Choroid plexus epithelial cell (primary cell): Measurements from ENCODE around the gene SPATS2L.

Source experiments
- DNase-seq: peaks from one replicate; pipeline ENCODE4 v3.0.0-alpha.2; 2010; ENCODE audit warnings: low read depth
- H3K4me3 ChIP-seq: 2 replicates; pipeline ENCODE4 v1.5.1; 2011; ENCODE audit warnings: low read depth, mild to moderate bottlenecking, control low read depth, low read length, moderate library complexity
- TF ChIP-seq, protein P1 (sequence below): conservative IDR thresholded peaks from 2 replicates; pipeline ENCODE4 v1.5.1; 2011; ENCODE audit warnings: low read depth, mild to moderate bottlenecking, control low read depth, inconsistent platforms, low read length, moderate library complexity

SPATS2L gene

DNA sequence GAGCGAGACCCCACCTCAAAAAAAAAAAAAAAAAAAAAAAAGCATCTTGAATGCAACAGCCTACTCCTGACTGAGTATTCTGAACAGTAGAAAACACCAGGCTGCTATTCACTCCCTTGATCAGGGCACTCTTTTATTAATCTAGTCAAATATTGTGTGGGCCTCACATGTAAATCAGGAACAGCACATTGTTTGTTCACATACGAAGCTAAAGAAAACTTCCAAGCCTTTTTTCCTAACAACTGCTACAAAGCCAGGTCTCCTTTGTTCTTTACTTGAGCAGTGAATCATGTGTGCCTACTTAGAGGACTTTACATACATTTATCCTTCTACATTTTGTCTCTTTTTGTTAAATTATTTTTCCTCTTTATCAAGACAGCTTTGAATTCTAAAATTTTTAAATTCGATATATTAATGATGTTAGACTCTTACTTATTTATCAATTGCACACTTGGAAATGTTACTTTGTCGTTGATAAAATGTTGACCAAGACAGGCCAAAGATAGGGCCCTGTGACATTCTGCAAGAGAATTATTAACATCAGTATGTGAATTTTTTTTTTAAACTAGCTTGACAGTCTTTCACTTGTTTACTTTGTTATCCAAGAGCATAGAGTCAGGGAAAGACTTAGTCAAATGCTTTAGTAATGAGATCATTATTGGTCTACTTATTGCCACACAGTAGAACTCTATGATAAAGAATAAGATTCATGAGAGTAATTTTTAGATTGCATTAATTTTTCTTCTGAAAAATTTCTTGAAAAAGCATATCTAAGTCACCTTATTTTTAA lies 13.2 kb downstream of the SPATS2L start:
- TF ChIP-seq, protein P1, sequence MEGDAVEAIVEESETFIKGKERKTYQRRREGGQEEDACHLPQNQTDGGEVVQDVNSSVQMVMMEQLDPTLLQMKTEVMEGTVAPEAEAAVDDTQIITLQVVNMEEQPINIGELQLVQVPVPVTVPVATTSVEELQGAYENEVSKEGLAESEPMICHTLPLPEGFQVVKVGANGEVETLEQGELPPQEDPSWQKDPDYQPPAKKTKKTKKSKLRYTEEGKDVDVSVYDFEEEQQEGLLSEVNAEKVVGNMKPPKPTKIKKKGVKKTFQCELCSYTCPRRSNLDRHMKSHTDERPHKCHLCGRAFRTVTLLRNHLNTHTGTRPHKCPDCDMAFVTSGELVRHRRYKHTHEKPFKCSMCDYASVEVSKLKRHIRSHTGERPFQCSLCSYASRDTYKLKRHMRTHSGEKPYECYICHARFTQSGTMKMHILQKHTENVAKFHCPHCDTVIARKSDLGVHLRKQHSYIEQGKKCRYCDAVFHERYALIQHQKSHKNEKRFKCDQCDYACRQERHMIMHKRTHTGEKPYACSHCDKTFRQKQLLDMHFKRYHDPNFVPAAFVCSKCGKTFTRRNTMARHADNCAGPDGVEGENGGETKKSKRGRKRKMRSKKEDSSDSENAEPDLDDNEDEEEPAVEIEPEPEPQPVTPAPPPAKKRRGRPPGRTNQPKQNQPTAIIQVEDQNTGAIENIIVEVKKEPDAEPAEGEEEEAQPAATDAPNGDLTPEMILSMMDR, result no peak
- peak; percentile 87 for DNase-seq
- H3K4me3 ChIP-seq, result no peak overlapping the region

DNA sequence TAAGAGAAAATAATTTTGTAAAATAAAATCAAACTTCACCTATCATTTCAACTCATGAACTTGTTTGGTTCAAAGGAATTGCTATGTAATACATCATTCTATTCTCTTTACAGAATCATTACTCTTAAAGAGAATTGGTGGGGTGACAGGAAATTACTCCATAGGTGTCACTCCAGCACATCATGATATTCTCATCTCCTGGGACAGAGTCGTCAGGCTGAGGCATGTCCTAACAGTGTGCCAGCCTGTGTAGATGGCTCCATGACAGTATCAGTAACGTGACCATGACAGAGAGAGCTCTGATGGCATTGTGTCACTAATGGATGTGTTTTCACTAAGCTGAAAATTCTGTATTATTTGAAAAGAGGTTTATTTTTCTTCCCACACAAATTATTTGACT lies 13.9 kb downstream of the SPATS2L start:
- H3K4me3 ChIP-seq, result no peak overlapping the region
- no peak for DNase-seq
- TF ChIP-seq, protein P1, result no peak

DNA sequence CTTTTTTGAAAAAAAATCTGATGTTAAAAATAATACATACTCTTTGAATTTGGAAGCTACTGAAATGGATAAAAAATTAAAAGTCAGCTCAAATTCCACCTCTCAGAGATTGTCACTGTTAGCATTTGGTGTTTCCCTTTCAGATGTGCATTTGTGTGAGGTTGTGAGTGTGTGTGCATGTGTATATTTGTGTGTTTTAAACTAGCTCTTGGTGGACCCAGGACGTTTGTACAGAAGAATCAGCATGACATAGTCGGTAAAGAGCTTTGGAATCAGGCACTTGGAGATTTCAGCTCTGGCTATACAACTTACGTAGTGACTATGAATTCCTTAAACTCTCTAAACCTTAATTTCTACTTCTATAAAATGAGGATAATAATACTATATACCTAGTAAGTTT lies 14.5 kb downstream of the SPATS2L start:
- TF ChIP-seq, protein P1, result no peak
- H3K4me3 ChIP-seq, result no peak overlapping the region
- no peak for DNase-seq

DNA sequence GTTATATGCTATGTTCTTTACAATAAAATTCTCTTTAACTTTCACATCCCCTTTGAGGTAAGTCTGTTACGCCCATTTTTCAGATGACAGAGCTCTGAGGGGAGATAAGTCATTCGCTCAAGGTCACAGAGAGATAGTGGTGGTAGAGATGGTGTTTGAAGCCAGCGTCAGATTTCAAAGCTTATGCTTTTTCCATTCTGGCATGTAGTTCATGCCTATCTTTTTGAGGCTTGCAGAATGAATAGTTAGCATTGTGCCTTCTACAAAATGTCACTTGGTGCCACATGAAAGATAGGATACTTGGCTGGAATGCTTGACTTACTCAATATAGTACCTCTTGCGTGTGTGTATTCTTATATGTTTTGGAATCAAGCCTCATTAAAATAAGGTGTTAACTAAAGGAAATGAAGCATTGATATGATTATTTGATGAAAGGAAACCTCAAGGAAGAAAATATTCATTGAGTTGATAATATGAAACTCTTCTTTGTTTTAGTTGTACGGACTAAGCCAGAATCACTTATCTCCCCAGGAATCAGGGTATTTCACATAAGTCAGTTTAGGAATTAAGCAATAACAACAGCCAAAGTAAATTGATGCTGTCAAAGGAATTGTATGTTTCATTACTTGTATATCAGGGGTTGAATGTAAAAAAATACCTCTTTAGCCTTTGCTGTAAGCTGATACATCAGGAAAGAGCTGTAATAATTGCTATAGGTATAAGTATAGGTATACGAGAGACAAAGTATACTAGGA lies 15.5 kb downstream of the SPATS2L start:
- no peak overlapping the region for H3K4me3 ChIP-seq
- peak; percentile 55 for DNase-seq
- TF ChIP-seq, protein P1, result no peak

DNA sequence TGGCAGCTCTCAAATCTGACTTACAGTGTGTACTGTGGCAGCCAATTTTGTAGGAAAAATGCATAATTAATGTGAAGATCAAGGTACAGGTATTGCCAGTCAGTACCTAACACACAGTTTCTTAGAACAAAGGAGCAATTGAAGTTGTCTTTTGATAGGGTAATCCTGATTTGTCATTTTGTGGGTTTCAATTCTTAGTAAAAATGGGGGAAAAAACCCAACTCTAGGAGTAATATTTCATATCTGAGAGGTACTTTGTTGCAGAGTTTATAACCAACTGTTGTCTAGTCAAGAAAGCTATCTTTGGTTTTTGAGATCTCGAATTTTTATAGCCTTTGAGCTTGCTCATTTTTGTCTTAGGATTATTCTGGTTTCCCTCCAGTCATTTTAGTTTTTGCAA lies 16.1 kb downstream of the SPATS2L start:
- no peak for DNase-seq
- no peak overlapping the region for H3K4me3 ChIP-seq
- TF ChIP-seq, protein P1, result no peak

DNA sequence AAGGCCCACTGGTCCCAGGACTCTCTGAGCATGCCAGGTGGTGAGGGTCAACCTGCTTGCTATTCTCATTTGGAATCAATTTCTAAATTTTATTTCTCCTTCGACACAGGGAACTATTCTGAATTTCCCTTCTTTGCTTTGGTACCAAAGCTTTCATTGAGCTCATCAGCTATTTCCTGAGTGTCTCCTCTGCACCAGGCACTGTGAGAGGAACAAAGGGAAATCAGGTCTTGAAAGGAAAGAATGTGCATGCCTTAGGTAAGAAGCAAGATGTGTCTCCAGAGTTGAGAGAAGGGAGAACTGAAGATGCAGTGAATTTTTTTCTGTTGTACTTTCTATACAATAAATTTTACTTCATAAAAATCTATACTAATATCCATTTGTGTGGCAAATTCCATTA lies 17.9 kb downstream of the SPATS2L start:
- no peak for DNase-seq
- TF ChIP-seq, protein P1, result no peak
- H3K4me3 ChIP-seq, result no peak overlapping the region
